Hematopoietic multipotent progenitor cell treated with erythropoietin and hydrocortisone succinate and interleukin-3 and kit ligand, for 17 days (in vitro differentiated cells): Measurements from ENCODE around the gene CD3E.
"Not testable (repeated sequence)": the region's sequence is repeated elsewhere in the genome, so short reads cannot be mapped to it uniquely, and the experiment has no call there.

Experiments used
- DNase-seq: peaks from one replicate; pipeline ENCODE4 v3.0.0-alpha.2; 2015; ENCODE audit warnings: low spot score

CD3E gene

GRCh38 chr11:118291477-118292135 lies 12.9 kb upstream of the CD3E start:
- no peak for DNase-seq

GRCh38 chr11:118294053-118294452 lies 10.5 kb upstream of the CD3E start:
- no peak for DNase-seq

GRCh38 chr11:118295199-118295598 lies 9.3 kb upstream of the CD3E start:
- no peak for DNase-seq

- peak; percentile 17 for DNase-seq
These were observed 8.6 kb upstream of the CD3E start for GRCh38 chr11:118295815-118296454.

DNA sequence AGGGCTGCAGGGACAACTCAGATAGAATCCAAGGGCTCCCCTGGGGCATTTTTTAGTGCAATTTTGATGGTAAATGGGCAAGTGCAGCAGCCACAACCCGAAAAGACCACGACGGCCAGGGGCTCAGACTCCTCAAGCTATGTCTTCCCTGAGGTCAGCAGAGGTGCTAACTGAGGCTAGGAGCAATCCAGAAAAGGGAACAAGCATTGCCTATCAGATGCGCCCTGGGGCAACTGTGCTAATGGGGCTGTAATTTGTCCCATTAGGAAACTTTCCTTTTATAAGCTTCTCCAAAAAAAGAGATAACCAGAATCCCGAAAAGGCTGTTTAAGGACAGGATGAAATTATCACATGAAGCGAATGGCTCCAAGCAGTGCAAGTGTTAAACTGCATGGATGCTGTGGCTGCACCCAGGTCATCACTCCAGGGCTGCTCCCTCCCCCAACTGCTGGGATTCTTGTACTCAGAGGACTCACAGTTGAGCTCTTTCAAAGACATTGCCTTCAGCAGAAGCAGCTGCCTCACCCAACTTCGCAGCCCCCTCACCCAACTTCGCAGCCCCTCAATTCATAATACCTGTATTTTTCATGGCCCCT lies 2.8 kb upstream of the CD3E start:
- no peak for DNase-seq

- no peak for DNase-seq
These were observed 333 bp upstream of the CD3E start for GRCh38 chr11:118304227-118304567.

DNA sequence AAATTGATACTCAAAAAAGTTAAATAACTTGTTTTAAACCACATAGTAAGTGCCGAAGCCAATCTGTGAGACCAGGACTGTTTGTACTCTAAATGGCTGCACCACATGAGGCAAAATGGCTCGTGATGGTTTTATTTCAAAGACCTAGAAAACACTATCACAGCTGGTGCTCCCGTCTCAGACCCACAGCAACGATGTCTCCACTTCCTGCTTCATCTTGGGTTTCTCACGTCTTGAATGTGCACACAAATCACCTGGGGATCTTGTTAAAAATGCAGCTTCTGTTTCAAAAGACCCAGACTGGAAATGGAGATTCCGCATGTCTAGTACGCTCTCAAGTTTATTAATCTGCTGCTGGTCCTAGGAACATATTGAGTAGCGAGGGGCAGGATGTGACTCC lies 1.2 kb downstream of the CD3E start:
- no peak for DNase-seq

DNA sequence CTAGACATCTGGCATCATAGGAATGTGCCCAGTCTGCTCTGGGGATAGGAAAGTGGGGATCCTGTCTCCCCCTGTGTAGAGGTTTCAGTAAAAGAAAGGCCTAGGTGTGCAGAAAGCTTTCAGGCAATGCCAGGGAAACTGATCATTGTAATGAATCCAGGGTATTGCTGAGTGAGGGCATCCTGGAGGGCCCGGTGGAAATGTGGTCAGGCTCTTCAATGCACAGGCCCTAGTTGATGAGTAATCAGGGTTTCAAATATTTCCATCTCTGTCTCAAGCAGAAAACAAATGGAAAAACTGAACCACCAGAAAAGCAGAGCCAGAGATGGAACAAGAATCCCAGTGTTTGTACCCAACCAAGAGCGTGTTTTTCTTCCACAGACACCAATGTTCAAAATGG lies 2.0 kb downstream of the CD3E start:
- no peak for DNase-seq

DNA sequence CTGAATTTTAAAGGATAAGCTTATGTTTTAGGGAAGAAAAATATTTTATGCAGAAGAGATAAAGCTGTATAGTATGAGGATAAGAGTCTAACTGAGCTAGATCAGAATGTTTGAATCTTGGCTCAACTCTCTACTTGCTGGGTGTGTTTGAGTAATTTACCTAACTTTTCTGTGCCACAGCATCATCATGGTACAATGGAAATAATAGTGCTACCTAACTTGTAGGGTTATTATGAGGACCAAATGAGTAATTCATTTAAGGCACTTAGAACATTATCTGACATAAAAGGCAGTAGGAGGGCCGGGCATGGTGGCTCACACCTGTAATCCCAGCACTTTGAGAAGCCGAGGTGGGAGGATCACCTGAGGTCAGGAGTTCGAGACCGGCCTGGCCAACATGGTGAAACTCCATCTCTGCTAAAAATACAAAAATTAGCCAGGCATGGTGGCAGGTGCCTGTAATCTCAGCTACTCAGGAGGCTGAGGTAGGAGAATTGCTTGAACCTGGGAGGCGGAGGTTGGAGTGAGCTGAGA lies 4.5 kb downstream of the CD3E start:
- not testable (repeated sequence) for DNase-seq

- no peak for DNase-seq
These were observed 5.7 kb downstream of the CD3E start for GRCh38 chr11:118310271-118310670.

- DNase-seq = no peak
These were observed 6.4 kb downstream of the CD3E start for GRCh38 chr11:118310781-118311485.

DNA sequence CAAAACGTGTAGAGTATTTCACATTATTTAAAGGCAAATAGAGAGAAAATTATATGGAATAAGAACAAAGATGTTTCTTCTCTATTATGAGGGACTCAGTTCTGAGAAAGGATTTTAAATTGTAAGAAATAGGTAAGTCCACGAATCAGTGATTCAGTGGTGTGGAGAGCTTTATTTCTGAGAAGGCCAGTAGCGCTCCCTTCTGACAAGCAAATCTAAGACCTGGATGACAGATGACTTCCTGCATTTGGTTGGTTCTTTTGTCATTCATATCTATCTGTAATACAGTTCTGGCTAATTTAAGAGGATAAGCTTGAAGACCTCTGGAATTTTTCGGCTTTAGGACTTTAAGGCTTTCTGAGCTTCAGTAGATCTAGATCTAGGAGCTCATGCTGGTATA lies 7.0 kb downstream of the CD3E start:
- DNase-seq = no peak

DNA sequence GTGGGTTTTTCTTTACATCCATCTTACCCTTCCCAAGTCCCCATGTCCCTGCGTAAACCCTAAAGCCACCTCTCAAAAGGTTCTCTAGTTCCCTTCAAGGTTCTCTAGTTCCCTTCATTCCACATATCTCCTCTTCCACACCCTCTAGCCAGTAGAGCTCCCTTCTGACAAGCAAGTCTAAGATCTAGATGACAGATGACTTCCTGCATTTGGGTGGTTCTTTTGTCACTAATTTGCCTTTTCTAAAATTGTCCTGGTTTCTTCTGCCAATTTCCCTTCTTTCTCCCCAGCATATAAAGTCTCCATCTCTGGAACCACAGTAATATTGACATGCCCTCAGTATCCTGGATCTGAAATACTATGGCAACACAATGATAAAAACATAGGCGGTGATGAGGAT lies 7.8 kb downstream of the CD3E start:
- no peak for DNase-seq

GRCh38 chr11:118313242-118313641 lies 8.7 kb downstream of the CD3E start:
- no peak for DNase-seq

DNA sequence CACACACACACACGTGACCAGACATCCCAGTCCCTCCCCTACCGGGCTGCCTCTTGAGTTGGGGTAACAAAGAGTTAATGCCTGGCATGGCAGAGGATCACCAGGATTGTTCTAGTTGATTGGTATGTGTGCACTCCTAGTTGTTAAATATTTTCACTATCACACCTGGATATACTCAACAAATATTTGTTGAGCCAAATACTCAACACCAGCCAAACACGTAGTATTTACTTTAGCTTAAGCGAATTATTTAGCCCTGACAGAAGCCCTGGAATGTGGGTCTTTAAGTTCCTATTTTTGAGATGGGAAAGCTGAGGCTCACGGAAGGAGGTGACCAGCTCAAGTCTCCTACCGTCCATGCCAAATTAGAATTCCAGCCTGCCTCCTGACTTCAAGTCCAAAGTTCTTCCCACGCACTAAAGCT lies 10.5 kb downstream of the CD3E start:
- DNase-seq = no peak

DNA sequence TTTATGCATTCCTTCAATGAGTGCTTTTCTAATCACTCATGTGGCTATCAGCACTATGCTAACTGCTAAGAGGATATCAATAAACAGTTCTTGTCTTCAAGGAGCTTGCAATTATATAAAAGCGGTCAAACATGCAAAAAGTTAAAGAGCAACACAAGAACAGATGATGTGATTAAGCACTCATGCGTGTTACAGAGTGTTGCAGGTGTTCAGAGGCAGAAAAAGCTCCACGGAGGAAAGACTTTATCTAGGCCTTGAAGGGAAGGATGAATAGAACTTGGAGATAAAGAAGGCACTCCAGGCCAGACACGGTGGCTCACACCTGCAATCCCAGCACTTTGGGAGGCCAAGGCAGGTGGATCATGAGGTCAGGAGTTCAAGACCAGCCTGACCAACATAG lies 13.6 kb downstream of the CD3E start:
- DNase-seq = no peak

DNA sequence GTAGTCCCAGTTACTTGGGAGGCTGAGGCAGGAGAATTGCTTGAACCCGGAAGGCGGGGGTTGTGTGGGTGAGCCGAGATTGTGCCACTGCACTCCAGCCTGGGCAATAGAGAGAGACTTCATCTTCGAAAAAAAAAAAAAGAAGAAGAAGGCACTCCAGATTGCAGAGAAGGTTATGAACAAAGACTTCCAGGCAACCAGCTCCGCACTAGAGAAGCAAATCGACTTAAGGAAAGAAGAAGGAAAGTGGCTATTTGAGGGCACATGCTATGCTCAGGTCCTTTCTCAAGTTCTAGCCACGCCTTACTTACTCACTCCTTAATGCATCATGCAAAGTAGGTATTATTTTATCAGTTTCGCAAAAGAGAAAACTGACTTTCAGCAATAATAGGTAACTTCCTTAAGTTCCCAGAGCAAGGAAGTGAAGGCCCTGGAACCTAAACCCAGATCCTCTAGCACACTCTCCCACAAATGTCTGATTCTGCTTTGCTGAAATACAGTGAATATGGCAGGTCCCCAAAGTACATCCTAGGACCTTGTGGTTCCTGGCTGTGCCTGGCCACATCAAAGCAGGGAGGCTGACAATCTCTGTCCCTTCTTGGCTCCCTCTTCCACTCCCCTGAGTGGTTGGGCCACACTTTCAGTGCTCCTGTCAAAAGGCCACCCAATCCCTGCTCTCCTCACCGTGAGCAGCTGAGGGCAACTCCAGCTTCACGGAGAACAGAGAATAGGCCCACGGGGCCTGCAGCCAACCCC lies 14.2 kb downstream of the CD3E start:
- DNase-seq = no peak

DNA sequence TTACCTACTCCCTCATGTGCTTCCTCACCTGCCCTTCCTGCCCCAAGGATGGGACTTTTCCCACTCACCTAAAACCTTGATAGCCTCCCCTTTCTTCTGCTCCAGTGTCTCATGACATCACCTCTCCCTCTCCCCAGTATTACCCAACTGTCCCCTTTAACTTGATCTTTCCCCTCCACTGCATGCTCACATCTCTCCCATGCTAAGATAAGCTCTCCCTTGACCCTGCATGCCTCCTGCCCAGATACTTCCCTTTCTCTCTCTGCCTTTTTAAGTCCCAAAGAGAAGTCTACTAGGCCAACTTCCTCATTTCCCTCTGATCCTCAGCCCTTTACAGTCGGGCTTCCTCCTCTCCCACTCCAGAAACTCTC lies 14.8 kb downstream of the CD3E start:
- no peak for DNase-seq

DNA sequence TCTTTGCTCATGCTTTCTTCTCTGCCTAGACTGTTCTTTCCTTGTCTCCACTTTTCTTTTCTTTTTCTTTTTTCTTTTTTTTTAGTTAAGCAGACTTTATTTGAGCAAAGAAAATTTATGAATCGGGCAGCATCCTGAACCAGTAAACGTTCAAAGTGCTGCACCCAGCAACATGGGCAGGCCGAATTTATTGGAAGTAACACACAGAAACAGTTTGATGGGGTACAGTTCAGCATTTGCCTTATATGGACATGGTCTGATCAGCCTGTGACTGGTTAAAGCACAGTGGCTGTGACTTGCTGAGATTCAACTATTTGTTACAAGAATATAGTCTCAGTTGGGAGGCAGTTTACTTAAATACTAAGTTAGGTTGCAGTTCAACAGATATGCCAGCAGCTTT lies 16.0 kb downstream of the CD3E start:
- no peak for DNase-seq

DNA sequence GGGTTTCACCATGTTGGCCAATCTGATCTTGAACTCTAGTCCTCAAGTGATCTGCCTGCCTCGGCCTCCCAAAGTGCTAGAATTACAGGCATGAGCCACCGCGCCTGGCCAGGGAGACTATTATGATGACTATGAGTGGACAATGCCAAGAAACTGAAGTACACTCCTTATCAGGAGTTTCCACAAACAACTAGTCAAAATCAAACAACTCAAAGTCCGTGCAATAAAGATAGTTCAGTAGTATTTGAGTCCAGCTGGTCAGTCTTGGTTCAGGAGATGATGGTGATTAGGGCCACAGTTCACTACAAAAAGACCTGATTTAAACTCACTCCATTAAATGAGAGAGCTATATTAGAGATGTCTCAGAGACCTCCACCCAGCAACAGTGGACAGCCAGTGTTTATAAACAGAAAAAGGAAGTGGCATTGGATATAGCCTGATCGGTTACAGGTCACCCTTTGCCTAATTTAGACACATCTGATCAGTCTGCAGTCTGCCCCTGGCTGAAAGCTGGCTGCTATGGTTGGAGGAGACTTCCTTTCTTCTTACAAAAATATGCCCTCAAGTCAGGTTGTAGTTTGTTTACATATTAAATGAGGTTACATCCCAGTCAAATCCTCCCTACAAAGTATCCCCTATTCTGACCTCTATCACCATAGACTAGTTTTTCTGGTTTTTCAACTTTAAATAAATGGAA lies 17.0 kb downstream of the CD3E start:
- DNase-seq = no peak

DNA sequence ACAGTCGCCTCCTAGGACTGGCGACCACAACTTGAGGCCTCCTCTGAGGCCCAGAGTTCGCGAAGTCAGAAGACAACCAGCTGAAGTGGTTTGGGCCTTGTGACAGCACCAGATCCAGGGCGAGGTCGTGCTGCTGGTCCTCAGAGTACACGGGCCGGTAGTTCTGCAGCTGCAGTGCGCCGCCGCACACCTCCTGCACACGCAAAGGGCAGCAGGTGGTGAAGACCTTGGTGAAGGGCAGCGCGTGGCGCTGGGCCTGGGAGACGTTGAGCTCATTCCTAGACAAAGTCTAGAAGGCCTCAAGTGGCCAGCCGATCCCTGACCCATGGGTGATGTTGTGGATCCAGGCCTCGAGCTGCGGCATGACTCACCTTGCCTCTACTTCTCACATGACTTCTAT lies 18.2 kb downstream of the CD3E start:
- no peak for DNase-seq

DNA sequence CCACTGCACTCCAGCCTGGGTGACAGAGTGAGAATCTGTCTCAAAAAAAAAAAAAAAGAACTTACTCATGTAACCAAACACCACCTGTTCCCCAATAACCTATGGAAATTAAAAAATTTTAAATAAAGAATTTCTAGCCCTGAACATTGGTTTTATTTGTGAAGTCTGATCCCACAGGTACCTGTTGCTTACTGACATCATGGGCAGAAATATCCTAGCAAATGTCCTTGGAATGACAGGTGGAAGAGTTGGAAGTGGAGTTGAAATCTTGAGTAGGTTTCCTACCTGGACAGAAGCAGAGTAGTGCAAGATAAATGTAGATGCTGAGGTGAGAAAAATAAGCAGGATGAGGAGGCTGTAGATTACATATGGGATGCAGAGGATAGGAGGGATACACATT lies 20.8 kb downstream of the CD3E start:
- DNase-seq = no peak
